ENCODE measurements around the gene R3HDM2. TPM values are rescaled to one million over a fixed set of nuclear protein-coding genes. Genes with fewer than 3 reads are reported as not detected.

R3HDM2 gene
- 10 to 100 TPM; 47.6 to 66.5 TPM for total RNA-seq
- long read RNA-seq, full-length matches to known transcripts = 1 of 16 reads
- long read RNA-seq, partial matches to known transcripts = 10 of 16 reads
- long read RNA-seq, other reads (novel, unspliced or antisense) = 5 of 16 reads

GRCh38 chr12:57430931-57431566, at the start of gene R3HDM2:
TSS of gene R3HDM2 (minus strand) at chr12:57431043. CDS start at chr12:57310428, 120,615 bp downstream.
- ATAC-seq (peak; percentile 98 to 99), DNase-seq (peak; percentile 96)
- intact Hi-C loops (cut with DNase I) = no loop called here

- intact Hi-C loops (cut with DNase I) = no loop called here
- no peak for DNase-seq
- ATAC-seq = peak in 1 of 2 donors; percentile 31
Observed at GRCh38 chr12:57479376-57480115, 48.7 kb upstream of the R3HDM2 start, which contains the start of gene ARHGAP9. TSS of gene ARHGAP9 (minus strand) at chr12:57479866. CDS start at chr12:57479406, 460 bp downstream.

- ATAC-seq (no peak), DNase-seq (no peak)
- intact Hi-C loops (cut with DNase I) = no loop called here
Observed at GRCh38 chr12:57479043-57479375, 48.2 kb upstream of the R3HDM2 start.

- intact Hi-C loops (cut with DNase I) = no loop called here
- ATAC-seq = peak; percentile 16 to 56
- no peak for DNase-seq
Observed at GRCh38 chr12:57477710-57478681, 47.2 kb upstream of the R3HDM2 start.

- intact Hi-C loops (cut with DNase I) = no loop called here
- ATAC-seq = no peak
- DNase-seq = no peak
Observed at GRCh38 chr12:57476993-57477709, 46.3 kb upstream of the R3HDM2 start.

- intact Hi-C loops (cut with DNase I) = no loop called here
- peak; percentile 4 to 13 for ATAC-seq
- DNase-seq = no peak
Observed at GRCh38 chr12:57476162-57476992, 45.5 kb upstream of the R3HDM2 start.

- intact Hi-C loops (cut with DNase I) = no loop called here
- peak; percentile 48 for DNase-seq
Observed at GRCh38 chr12:57475271-57476161, 44.7 kb upstream of the R3HDM2 start.

GRCh38 chr12:57474862-57475261, 44.0 kb upstream of the R3HDM2 start:
- ATAC-seq = no peak
- DNase-seq = no peak
- intact Hi-C loops (cut with DNase I) = no loop called here

More at GRCh38 chr12:57475271-57476161, 44.7 kb upstream of the R3HDM2 start:
- peak; percentile 40 to 42 for ATAC-seq

GRCh38 chr12:57474430-57474829, 43.6 kb upstream of the R3HDM2 start:
- no peak for DNase-seq

GRCh38 chr12:57473886-57474285, 43.0 kb upstream of the R3HDM2 start:
- DNase-seq (no peak), ATAC-seq (no peak)
- intact Hi-C loops (cut with DNase I) = no loop called here

More at GRCh38 chr12:57474430-57474829, 43.6 kb upstream of the R3HDM2 start:
- ATAC-seq = no peak
- intact Hi-C loops (cut with DNase I) = no loop called here

GRCh38 chr12:57473392-57473791, 42.5 kb upstream of the R3HDM2 start:
- DNase-seq (no peak), ATAC-seq (no peak)
- intact Hi-C loops (cut with DNase I) = no loop called here

- intact Hi-C loops (cut with DNase I) = no loop called here
- ATAC-seq = no peak
- no peak for DNase-seq
Observed at GRCh38 chr12:57472391-57472790, 41.5 kb upstream of the R3HDM2 start.

GRCh38 chr12:57471661-57472060, 40.8 kb upstream of the R3HDM2 start:
- intact Hi-C loops (cut with DNase I) = no loop called here
- no peak for ATAC-seq
- DNase-seq = no peak

GRCh38 chr12:57470970-57471656, 40.3 kb upstream of the R3HDM2 start:
- DNase-seq = no peak
- no peak for ATAC-seq
- intact Hi-C loops (cut with DNase I) = no loop called here

GRCh38 chr12:57470286-57470969, 39.6 kb upstream of the R3HDM2 start:
- ATAC-seq = no peak
- no peak for DNase-seq
- intact Hi-C loops (cut with DNase I) = no loop called here
